T-helper 1 cell (primary cell): ENCODE measurements around the gene CACNG5.
"Not testable (repeated sequence)": the region's sequence is repeated elsewhere in the genome, so short reads cannot be mapped to it uniquely, and the experiment has no call there.

Experiments used
- DNase-seq, 5 donors: peaks; one replicate each; pipeline ENCODE4 v3.0.0-alpha.2; 2012 to 2020

The CACNG5 gene

DNA sequence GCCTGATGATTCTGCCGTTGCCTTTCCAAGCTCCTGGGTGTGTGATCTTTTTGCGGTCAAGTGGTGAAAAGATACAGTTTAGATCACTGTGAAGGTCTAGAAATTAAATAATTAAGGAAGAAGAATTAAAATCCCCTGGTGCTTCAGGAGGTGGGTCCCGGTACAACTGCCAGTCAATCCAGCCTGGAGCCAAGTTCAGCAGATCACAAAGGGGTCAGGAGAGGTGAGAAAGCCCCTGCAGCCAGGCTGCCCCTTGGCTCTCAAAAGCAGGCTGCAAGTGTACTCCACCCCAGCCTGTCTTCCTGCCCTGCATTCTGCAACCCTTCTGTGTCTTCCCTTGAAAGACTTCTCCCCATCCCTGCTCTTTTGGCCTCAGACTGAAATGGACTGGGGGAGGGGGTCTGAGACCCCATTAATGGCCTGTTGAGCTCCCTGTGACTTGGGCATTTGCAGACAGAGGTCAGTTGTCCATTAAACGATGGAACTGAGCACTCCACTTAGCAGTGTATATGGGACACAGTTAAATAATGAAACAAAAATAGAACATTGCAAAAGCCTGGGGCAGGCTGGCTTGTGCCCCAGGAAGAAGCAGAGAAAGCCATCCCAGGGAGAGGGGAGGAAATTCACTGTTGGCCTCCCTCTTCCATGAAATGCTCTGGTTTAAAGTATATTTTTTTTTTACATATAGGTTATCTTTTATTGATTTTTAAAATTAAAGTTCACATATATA, 15.1 kb downstream of the CACNG5 start:
- DNase-seq = no peak

GRCh38 chr17:66850692-66851091, 15.8 kb downstream of the CACNG5 start:
- DNase-seq = no peak

- peak in 1 of 5 donors; percentile 5 for DNase-seq
Observed at GRCh38 chr17:66855204-66855603, 20.3 kb downstream of the CACNG5 start.

DNA sequence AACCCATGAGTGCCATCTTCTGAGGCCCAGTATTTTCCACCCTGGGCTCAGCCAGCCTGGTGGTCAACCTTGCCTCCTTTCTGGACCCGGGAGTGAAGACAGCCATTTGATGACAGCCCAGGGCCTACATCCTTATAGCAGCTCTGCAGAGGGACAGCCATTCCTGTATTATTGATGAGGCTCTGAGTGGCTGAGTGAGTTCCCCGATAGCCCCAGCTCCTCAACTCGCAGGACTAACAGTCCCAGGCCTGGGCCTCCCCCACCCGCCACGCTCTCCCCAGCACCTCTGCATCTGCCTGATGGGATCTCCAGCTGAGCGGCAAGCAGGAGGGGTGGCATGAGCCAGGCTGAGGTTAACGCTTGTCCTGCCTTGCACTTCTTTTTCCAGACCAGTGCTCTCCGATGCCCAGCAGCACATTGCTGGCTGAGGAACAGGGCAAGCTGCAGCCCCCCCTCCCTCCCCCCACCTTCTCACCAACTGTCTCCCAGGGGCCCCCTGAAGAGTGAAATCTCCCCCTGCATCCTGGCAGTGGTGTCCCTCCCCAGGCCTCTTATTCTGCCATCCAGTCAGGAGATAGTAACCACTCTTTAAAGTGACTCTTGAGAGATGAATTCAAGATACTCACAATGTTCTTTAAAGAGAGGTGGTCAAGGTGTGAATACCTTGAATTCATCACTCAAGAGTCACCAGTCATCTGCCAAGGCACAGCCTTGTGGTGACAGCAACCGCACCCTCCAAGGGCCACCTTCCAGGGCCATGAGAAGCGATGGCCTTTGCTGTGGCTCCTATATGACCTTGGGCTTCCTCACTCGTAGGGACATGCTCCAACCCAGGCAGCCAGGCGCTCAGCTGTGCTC, 23.5 kb downstream of the CACNG5 start:
- DNase-seq = no peak

GRCh38 chr17:66859353-66859752, 24.4 kb downstream of the CACNG5 start:
- DNase-seq = no peak

GRCh38 chr17:66860204-66860603, 25.3 kb downstream of the CACNG5 start:
- DNase-seq = no peak

DNA sequence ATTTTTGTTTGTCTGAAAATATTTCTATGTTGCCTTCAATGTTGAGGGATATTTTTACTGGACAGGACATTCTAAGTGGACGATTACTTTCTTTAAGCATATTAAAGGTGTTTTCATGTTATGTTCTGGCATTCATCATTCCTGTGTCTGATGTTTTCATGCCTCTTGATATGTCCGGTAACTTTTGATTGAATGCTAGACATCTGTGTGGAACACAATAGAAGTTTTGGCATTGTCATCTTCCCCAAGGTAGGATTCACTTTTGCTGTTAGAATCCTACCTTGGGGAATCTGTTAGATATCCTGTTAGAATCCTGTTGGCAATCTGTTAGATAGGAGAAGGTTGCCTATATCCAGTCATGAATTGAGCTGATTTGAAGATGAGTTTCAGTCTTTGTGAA, 28.9 kb downstream of the CACNG5 start:
- no peak for DNase-seq

- DNase-seq = no peak
Observed at GRCh38 chr17:66865151-66865550, 30.2 kb downstream of the CACNG5 start.

DNA sequence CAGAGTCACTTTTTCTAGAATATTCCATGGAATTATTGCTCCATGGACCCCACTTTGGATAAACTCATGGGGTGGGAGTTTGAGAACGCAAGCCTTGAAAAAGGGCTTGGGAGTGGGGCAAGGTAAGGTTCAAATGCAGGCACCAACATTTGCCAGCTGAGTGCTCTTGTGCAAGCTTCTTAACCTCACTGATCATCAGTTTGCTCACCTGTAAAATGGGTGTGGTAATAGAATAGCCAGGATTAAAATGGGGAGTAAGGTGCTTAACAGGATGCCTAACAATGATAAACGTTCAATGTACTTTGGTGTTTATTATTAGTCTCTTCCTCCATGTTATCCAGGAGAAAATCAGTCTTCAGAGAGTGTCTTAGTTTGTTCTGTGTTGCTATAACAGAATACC, 39.0 kb downstream of the CACNG5 start:
- no peak for DNase-seq

GRCh38 chr17:66884931-66885330, 50.0 kb downstream of the CACNG5 start:
- no peak for DNase-seq

DNA sequence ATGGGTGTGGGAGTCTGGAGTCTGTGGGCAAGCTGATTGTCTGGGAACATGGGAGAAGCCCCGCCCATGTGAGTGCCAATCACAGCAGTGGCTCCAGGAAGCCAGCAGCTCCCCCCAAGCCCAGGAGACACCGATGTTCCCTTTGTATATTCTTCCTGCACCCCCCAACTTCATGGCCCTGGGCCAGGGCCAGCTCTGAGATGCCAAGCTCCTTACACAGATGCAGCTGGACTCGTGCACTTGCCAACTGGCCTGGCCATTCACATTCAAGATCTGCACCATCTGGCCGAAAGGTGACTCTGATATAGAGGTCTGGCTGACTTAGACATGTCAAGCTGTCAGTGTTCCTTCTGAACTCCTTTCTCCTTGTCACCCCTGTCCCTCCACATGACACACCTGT, 50.5 kb downstream of the CACNG5 start:
- DNase-seq = no peak

- DNase-seq = no peak
Observed at GRCh38 chr17:66889480-66890230, 54.7 kb downstream of the CACNG5 start.

DNA sequence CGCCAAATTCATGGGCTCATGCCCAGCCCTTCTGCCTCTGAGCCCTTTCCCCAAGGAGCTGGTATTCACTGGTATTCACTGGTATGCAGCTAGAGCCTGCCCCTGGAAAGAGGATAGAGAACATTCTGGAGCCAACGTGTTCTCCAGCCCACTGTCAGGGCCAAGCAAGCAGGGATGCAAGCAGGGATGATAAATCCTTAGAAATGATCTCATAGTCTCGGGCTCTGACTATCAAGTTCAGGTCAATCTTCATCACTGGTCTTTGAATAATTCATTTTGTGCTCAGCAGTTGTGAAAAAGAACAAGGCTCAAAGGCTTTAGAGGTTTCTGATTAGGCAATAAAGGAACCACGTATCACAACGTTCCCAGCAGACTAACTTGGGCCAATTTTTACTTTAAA, 57.3 kb downstream of the CACNG5 start:
- no peak for DNase-seq

GRCh38 chr17:66893382-66893781, 58.5 kb downstream of the CACNG5 start:
- DNase-seq = no peak

DNA sequence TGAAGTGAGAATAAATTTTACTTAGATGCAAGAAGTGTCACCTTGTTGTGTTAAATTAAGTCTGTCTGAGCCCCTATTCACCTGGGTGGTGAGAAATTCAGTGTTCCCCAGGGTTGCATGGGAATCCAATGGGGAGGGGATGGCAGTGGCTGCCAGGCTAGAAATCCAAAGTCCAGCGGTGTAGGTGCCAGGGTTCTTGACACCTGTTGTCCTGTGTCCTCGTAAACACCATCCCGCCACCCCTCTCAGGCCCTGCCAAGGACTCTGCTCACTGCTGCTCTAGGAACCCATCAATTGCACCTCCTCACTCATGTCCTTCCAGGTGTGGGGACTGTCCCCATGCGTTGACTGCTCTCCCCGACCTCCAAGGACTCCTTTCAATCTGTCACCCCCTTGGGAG, 58.9 kb downstream of the CACNG5 start:
- DNase-seq = no peak

DNA sequence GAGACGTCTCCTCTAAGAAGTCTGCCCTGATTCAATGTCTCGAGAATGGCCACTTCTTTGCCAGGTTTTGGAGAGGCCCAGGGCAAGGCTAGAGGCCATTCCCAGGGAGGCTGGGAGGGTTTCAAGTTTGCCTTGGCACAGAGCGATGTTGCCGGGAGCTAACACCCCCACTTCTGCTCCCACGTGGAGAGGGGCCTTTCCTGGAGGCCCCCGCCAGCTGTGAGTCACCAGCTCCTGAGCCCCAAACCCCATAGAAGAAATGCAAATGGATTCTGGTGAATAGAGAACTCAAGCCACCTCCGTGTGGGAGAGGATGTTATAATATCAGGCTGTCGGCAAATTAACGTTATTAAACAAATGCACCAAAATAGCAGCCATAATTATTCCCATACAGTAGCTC, 62.2 kb downstream of the CACNG5 start:
- no peak for DNase-seq

DNA sequence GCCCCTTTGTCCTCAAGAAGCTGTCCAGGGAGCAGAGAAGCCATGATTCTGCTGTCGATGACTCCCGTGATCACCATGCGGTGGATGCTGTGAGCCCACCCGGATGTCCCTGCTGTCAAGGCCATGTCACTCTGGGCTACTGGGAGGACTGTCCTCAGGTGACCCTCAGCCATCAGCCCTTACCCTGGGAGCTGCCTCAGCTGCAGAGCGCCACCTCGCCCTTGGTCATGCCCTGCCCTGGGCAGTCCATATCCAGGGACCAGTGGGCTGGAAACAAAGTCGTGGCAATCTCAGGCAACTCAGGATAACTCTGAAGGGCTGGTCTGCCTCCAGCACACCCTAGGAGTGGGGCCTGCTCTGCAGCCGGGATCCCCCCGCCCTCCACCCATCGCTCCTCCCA, 63.6 kb downstream of the CACNG5 start:
- no peak for DNase-seq

DNA sequence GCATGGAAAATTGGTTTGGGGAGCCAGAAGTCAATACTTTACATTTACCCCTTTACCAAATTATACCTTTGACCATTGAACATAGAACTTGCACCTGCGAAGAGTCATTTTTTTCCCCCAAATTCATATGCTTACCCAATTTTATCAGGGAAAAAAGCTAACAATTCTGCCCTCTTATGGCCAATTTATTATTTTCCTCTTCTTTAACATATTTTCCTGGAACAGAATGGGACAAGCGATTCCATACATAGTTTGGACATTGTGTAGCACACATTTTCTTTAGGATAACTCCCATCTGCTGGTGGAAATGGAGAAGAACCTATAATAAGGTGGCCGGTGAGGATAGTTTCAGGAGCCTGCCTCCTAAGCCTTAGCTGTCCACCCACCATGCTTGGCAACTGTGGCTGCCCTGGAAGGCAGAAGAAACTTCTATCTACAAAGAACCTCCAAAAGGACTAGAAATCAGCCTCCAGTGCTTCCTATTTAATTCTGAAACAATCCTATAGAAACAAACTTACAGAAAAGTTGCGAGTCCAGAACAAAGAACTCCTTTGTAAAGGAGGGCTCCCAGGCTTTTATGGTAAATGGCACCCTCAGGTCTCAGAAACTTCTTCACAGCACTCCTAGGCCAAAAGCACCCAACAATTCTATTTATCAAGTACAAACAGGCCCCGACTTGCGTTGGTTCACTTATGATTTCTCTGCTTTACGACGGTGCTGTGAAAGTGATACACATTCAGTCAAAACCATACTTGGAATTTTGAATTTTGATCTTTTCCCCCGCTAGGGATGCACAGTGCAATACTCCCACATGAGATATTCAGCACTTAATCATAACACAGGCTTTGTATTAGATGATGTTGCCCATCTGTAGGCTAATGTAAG, 65.5 kb downstream of the CACNG5 start:
- no peak for DNase-seq

- DNase-seq = not testable (repeated sequence)
Observed at GRCh38 chr17:66903296-66903695, 68.4 kb downstream of the CACNG5 start.

DNA sequence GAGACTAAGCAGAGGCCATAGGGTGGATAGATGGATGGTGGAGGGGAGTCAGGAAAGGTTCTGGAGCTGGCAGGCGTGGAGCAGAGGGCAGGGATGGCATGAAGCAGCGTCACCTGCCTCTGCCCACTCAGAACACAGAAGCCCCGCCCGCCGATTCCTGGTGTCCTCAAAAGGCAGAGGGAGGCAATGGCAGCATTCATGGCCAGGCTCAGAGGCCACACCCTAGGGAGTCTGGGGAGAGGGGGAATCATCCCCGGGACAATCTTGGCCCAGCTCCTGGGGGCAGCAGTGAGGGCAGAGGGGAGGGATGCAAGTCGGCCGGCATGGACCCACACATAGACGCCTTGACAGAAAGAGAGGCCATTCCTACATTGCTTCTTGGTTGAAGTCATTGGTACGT, 68.9 kb downstream of the CACNG5 start:
- no peak for DNase-seq

- DNase-seq = no peak
Observed at GRCh38 chr17:66904760-66905624, 70.1 kb downstream of the CACNG5 start.
